Stomach (tissue), 9 donors: ENCODE measurements around the gene DIDO1. TPM values are rescaled to one million over a fixed set of nuclear protein-coding genes. Genes with fewer than 3 reads are reported as not detected.

Experiments
- DNase-seq, 2 donors: peaks; one replicate each; pipeline versions ENCODE4 v3.0.0 to v3.0.0-alpha.2; 2013 to 2019
- H3K27ac ChIP-seq, 5 donors: fragments of 200-600 bp in 4 of 5; sonication (generic) in 4 of 5; one replicate each; pipeline ENCODE4 v1.5.1; 2013 to 2019; ENCODE audit warnings: mild to moderate bottlenecking in 1 of 5, moderate library complexity in 1 of 5
- H3K27me3 ChIP-seq, 3 donors: fragments of 200-600 bp; sonication (generic); one replicate each; pipeline ENCODE4 v1.5.1; 2017 to 2019; ENCODE audit warnings: mixed run types in 1 of 3
- H3K36me3 ChIP-seq, 4 donors: fragments of 200-600 bp; sonication (generic); 1 replicate in 3 of 4; 2 replicates in 1 of 4; pipeline ENCODE4 v1.5.1; 2016 to 2019
- H3K4me1 ChIP-seq, 4 donors: fragments of 200-600 bp; sonication (generic); one replicate each; pipeline ENCODE4 v1.5.1; 2016 to 2019
- H3K4me3 ChIP-seq, 4 donors: fragments of 200-600 bp; sonication (generic) in 3 of 4; one replicate each; pipeline ENCODE4 v1.5.1; 2016 to 2019; ENCODE audit warnings: mild to moderate bottlenecking in 1 of 4
- H3K9me3 ChIP-seq, 4 donors: fragments of 200-600 bp; sonication (generic); one replicate each; pipeline ENCODE4 v1.5.1; 2016 to 2019
- CTCF ChIP-seq, 7 experiments: fragments of 450-650 bp in 4 of 7; fragments of 200-600 bp in 3 of 7; sonication (generic) in 3 of 7; IDR thresholded peaks; one replicate each; pipeline ENCODE4 v1.5.1; 2016 to 2019; ENCODE audit warnings: antibody characterized with exemption in 7 of 7, control low read depth in 2 of 7, mild to moderate bottlenecking in 1 of 7
- EP300 ChIP-seq: sonication (generic); formaldehyde crosslinking; IDR thresholded peaks from one replicate; pipeline ENCODE4 v1.6.1; 2017; ENCODE audit warnings: antibody characterized with exemption
- POLR2A ChIP-seq, 4 donors: fragments of 450-650 bp; IDR thresholded peaks; one replicate each; pipeline ENCODE4 v1.6.1; 2016; ENCODE audit warnings: antibody characterized with exemption in 4 of 4, control low read depth in 2 of 4, mild to moderate bottlenecking in 1 of 4, moderate library complexity in 1 of 4
- POLR2AphosphoS5 ChIP-seq, 3 donors: sonication (generic); formaldehyde crosslinking; IDR thresholded peaks; one replicate each; pipeline ENCODE4 v1.6.1; 2016; ENCODE audit warnings: antibody characterized with exemption in 3 of 3
- WGBS, 5 donors: extraction: QIAGEN DNeasy Blood & Tissue Kit in 3 of 5; methylation state at CpG; one replicate each; pipeline versions ENCODE4 v1.1.5 to v1.1.7; 2013 to 2018; 5-methylcytosine and 5-hydroxymethylcytosine counted together
- intact Hi-C: fragments of 100-400 bp; cut with DNase I; formaldehyde crosslinking; loops from one replicate; pipeline ENCODE4 v1.15.1; 2023; ENCODE audit warnings: low total_unique reads
- polyA plus RNA-seq, 3 donors: library from polyadenylated mRNA; stranded (reverse); fragments of 200-250 nt; gene quantifications; one replicate each; pipeline ENCODE4 v1.2.3, GENCODE V29; 2013
- total RNA-seq, 5 donors: library from RNA; depleted of rRNA; stranded (reverse); fragments of >200 nt; gene quantifications; one replicate each; pipeline versions ENCODE4 v1.1.0 to v1.2.3, GENCODE V29; 2014 to 2016
- donor health status: healthy with polysubstance abuse.
- donor health status: Bipolar disorder and iron deficiency.
- donor health status: healthy.

Gene DIDO1
- total and polyA plus RNA-seq, 8 donors: 8.1 to 117 (median 57.7) TPM

- no peaks in the 10 kb centered on the region for H3K9me3 ChIP-seq
- peak overlapping the region; percentile 33 to 50 (median 48) for H3K4me3 ChIP-seq
- no peak for DNase-seq
- peaks cover 37 to 57% (median 52%) of the 10 kb centered on the region in 4 donors for H3K4me1 ChIP-seq
- H3K27me3 ChIP-seq: no peaks in the 10 kb centered on the region
- intact Hi-C loops: no loop called here
- no peak for TF ChIP-seq CTCF (IDR thresholded peaks at IDR 0.05)
- TF ChIP-seq POLR2AphosphoS5 (IDR thresholded peaks at IDR 0.05): no peak
- no peak for TF ChIP-seq POLR2A (IDR thresholded peaks at IDR 0.05)
- TF ChIP-seq EP300: no peak
- WGBS, 5 donors: 67 to 88% (median 85%) methylated on average over 3 to 8 of the region's 8 CpGs
- peak overlapping the region in 4 of 5 donors; percentile 84 to 92 (median 88) for H3K27ac ChIP-seq
- H3K36me3 ChIP-seq: peaks cover 13 to 47% (median 40%) of the 10 kb centered on the region in 4 donors
Measured at GRCh38 chr20:62951896-62952372, 25.6 kb upstream of the DIDO1 start.

- no peak for DNase-seq
- Histone ChIP-seq H3K27ac (peak overlapping the region in 3 of 5 donors; percentile 84 to 89 (median 86)), H3K9me3 (no peaks in the 10 kb centered on the region), H3K27me3 (no peaks in the 10 kb centered on the region), H3K36me3 (peaks cover 19 to 48% (median 46%) of the 10 kb centered on the region in 4 donors), H3K4me1 (peaks cover 37 to 63% (median 53%) of the 10 kb centered on the region in 4 donors), H3K4me3 (no peak overlapping the region)
- intact Hi-C loops: no loop called here
- no peak for TF ChIP-seq EP300
- no peak for TF ChIP-seq POLR2AphosphoS5 (IDR thresholded peaks at IDR 0.05)
- TF ChIP-seq CTCF (IDR thresholded peaks at IDR 0.05): no peak
- no peak for TF ChIP-seq POLR2A (IDR thresholded peaks at IDR 0.05)
- WGBS, 5 donors: 87 to 93% (median 89%) methylated on average over 8 to 11 of the region's 11 CpGs
Measured at GRCh38 chr20:62951143-62951895, 25.0 kb upstream of the DIDO1 start.

- peaks cover 25 to 54% (median 51%) of the 10 kb centered on the region in 4 donors for H3K36me3 ChIP-seq
- peaks cover 33 to 58% (median 49%) of the 10 kb centered on the region in 4 donors for H3K4me1 ChIP-seq
- no peak overlapping the region for H3K4me3 ChIP-seq
- intact Hi-C loops: no loop called here
- no peaks in the 10 kb centered on the region for H3K27me3 ChIP-seq
- 91 to 97% (median 94%) methylated on average over 8 of the region's 8 CpGs for WGBS, 5 donors
- TF ChIP-seq CTCF (IDR thresholded peaks at IDR 0.05): no peak
- TF ChIP-seq EP300: no peak
- TF ChIP-seq POLR2A (IDR thresholded peaks at IDR 0.05): no peak
- TF ChIP-seq POLR2AphosphoS5 (IDR thresholded peaks at IDR 0.05): no peak
- DNase-seq: no peak
- H3K9me3 ChIP-seq: no peaks in the 10 kb centered on the region
- no peak overlapping the region for H3K27ac ChIP-seq
Measured at GRCh38 chr20:62950741-62951140, 24.4 kb upstream of the DIDO1 start.

GRCh38 chr20:62949962-62950361 lies 23.7 kb upstream of the DIDO1 start:
- no peak for DNase-seq
- WGBS, 5 donors: 92 to 97% (median 93%) methylated on average over 12 of the region's 12 CpGs
- H3K27ac ChIP-seq: no peak overlapping the region
- H3K4me3 ChIP-seq: no peak overlapping the region
- peaks cover 27 to 50% (median 42%) of the 10 kb centered on the region in 4 donors for H3K4me1 ChIP-seq
- peaks cover 32 to 62% (median 59%) of the 10 kb centered on the region in 4 donors for H3K36me3 ChIP-seq
- intact Hi-C loops: no loop called here
- TF ChIP-seq CTCF (IDR thresholded peaks at IDR 0.05) (no peak), POLR2AphosphoS5 (IDR thresholded peaks at IDR 0.05) (no peak), EP300 (no peak), POLR2A (IDR thresholded peaks at IDR 0.05) (no peak)
- no peaks in the 10 kb centered on the region for H3K27me3 ChIP-seq
- H3K9me3 ChIP-seq: no peaks in the 10 kb centered on the region
